IMR-90 (cell line): ENCODE results near the gene FGGY. TPM values are rescaled to one million over a fixed set of nuclear protein-coding genes. Genes with fewer than 3 reads are reported as not detected.

Experiments
- ATAC-seq: fragments of 200-7000 bp; cut with Tn5 transposase; 2 replicates; pipeline ENCODE4 v1.9.1; 2020; ENCODE audit warnings: low read depth, mild to moderate bottlenecking, moderate library complexity
- BruUV-seq: library from RNA; stranded (reverse); fragments of 400-500 nt; replicated peaks from 2 replicates; lab custom pipeline; 2021; lab: Mats Ljungman, UMichigan
- CTCF ChIA-PET: fragments of 300-600 bp; formaldehyde crosslinking; extraction: SDS; loops from one replicate; lab custom pipeline; 2021; ENCODE audit warnings: antibody characterized with exemption; lab: Yijun Ruan, JAX
- POLR2A ChIA-PET: fragments of 300-600 bp; sonication (Branson Sonifier 250); formaldehyde crosslinking; loops from one replicate; lab custom pipeline; 2022; ENCODE audit warnings: antibody characterized with exemption; ENCODE audit not compliant: unreplicated experiment; lab: Charles Lee
- DNase-seq: peaks from one replicate; pipeline ENCODE4 v3.0.0; 2013
- H2AFZ ChIP-seq: replicated peaks from 2 replicates; pipeline ENCODE3; 2013; ENCODE audit warnings: low read length, mild to moderate bottlenecking; ENCODE audit not compliant: poor library complexity
- H2AK5ac ChIP-seq: 2 replicates; pipeline ENCODE4 v1.6.1; 2013; ENCODE audit warnings: low read depth, low read length, inconsistent platforms
- H2AK9ac ChIP-seq: replicated peaks from 2 replicates; pipeline ENCODE3; 2013; ENCODE audit warnings: mild to moderate bottlenecking, low read depth, low read length, moderate library complexity; ENCODE audit not compliant: poor library complexity
- H2BK120ac ChIP-seq: 2 replicates; pipeline ENCODE4 v1.6.1; 2013; ENCODE audit warnings: low read depth, low read length, inconsistent platforms
- H2BK15ac ChIP-seq: 3 replicates; pipeline ENCODE4 v1.6.1; 2013; ENCODE audit warnings: low read depth, low read length, inconsistent platforms
- H2BK20ac ChIP-seq: 2 replicates; pipeline ENCODE4 v1.6.1; 2013; ENCODE audit warnings: low read depth, mild to moderate bottlenecking, inconsistent platforms, low read length, moderate library complexity
- H2BK5ac ChIP-seq: 2 replicates; pipeline ENCODE4 v1.6.1; 2013; ENCODE audit warnings: mild to moderate bottlenecking, low read depth, low read length, inconsistent platforms; ENCODE audit not compliant: poor library complexity, severe bottlenecking
- H3K14ac ChIP-seq: replicated peaks from 2 replicates; pipeline ENCODE4 v1.6.1; 2013; ENCODE audit warnings: low read depth, low read length, inconsistent platforms
- H3K18ac ChIP-seq: 2 replicates; pipeline ENCODE4 v1.6.1; 2013; ENCODE audit warnings: low read depth, low read length, control low read depth
- H3K23ac ChIP-seq: 2 replicates; pipeline ENCODE4 v1.6.1; 2013; ENCODE audit warnings: low read depth, low read length, inconsistent platforms
- H3K27ac ChIP-seq: 2 replicates; pipeline ENCODE4 v1.5.1; 2013; ENCODE audit warnings: mild to moderate bottlenecking, control low read depth, low read length; ENCODE audit not compliant: insufficient read depth
- H3K27me3 ChIP-seq: 2 replicates; pipeline ENCODE4 v1.6.1; 2013; ENCODE audit warnings: low read length; ENCODE audit not compliant: control insufficient read depth, insufficient read depth
- H3K36me3 ChIP-seq: 2 replicates; pipeline ENCODE4 v1.6.1; 2013; ENCODE audit warnings: low read length, mixed read lengths; ENCODE audit not compliant: control insufficient read depth, insufficient read depth
- H3K4ac ChIP-seq: 2 replicates; pipeline ENCODE4 v1.6.1; 2013; ENCODE audit warnings: low read depth, low read length, inconsistent platforms
- H3K4me1 ChIP-seq: 2 replicates; pipeline ENCODE4 v1.6.1; 2013; ENCODE audit warnings: low read length, mixed read lengths; ENCODE audit not compliant: control insufficient read depth, insufficient read depth
- H3K4me2 ChIP-seq: 2 replicates; pipeline ENCODE4 v1.6.1; 2013; ENCODE audit warnings: low read depth, mild to moderate bottlenecking, control low read depth, low read length, moderate library complexity
- H3K4me3 ChIP-seq: 2 replicates; pipeline ENCODE4 v1.5.1; 2013; ENCODE audit warnings: low read depth, mild to moderate bottlenecking, control low read depth, low read length, moderate library complexity; ENCODE audit not compliant: insufficient read depth
- H3K56ac ChIP-seq: 2 replicates; pipeline ENCODE4 v1.6.1; 2013; ENCODE audit warnings: low read length, inconsistent platforms; ENCODE audit not compliant: insufficient read depth; ENCODE audit errors: extremely low read depth
- H3K79me1 ChIP-seq, 2 experiments: 2 replicates each; pipeline ENCODE4 v1.6.1; 2013; ENCODE audit warnings: low read length in 2 of 2, inconsistent platforms in 1 of 2, low read depth in 1 of 2
- H3K9ac ChIP-seq: 2 replicates; pipeline ENCODE4 v1.6.1; 2013; ENCODE audit warnings: low read depth, low read length, control low read depth
- H3K9me1 ChIP-seq: 2 replicates; pipeline ENCODE4 v1.6.1; 2013; ENCODE audit warnings: low read length, inconsistent platforms; ENCODE audit not compliant: insufficient read depth
- H3K9me3 ChIP-seq: 2 replicates; pipeline ENCODE4 v1.6.1; 2013; ENCODE audit warnings: low read length; ENCODE audit not compliant: control insufficient read depth, insufficient read depth
- H4K20me1 ChIP-seq: 2 replicates; pipeline ENCODE4 v1.6.1; 2013; ENCODE audit warnings: low read length, inconsistent platforms; ENCODE audit not compliant: insufficient read depth
- H4K5ac ChIP-seq: 2 replicates; pipeline ENCODE4 v1.6.1; 2013; ENCODE audit warnings: mild to moderate bottlenecking, low read depth, low read length, control low read depth
- H4K8ac ChIP-seq, 2 experiments: 2 replicates each; pipeline ENCODE4 v1.6.1; 2013; ENCODE audit warnings: low read depth in 2 of 2, low read length in 2 of 2, control low read depth in 1 of 2, inconsistent platforms in 1 of 2
- H4K91ac ChIP-seq: 2 replicates; pipeline ENCODE4 v1.6.1; 2013; ENCODE audit warnings: low read depth, low read length, inconsistent platforms; ENCODE audit not compliant: insufficient read depth
- BHLHE40 ChIP-seq: fragments of 150-350 bp; IDR thresholded peaks from 2 replicates; pipeline ENCODE4 v1.6.1; 2016; ENCODE audit warnings: mild to moderate bottlenecking, low read depth, low read length
- CHD1 ChIP-seq: IDR thresholded peaks from 2 replicates; pipeline ENCODE4 v1.6.1; 2012; ENCODE audit warnings: low read depth, low read length, improper control_type of control experiment
- MXI1 ChIP-seq: IDR thresholded peaks from 2 replicates; pipeline ENCODE4 v1.6.1; 2012; ENCODE audit warnings: low read depth, mild to moderate bottlenecking, low read length, moderate library complexity, borderline replicate concordance
- RAD21 ChIP-seq: IDR thresholded peaks from 2 replicates; pipeline ENCODE4 v1.6.1; 2012; ENCODE audit warnings: low read length, improper control_type of control experiment
- WGBS, 2 experiments: methylation state at CpG; one replicate each; pipeline versions ENCODE4 v1.1.5 to v1.1.7; 2013; ENCODE audit warnings: missing lambda C conversion rate in 2 of 2; ENCODE audit not compliant: insufficient read length in 1 of 2; ENCODE audit errors: extremely low coverage in 2 of 2; 5-methylcytosine and 5-hydroxymethylcytosine counted together
- dilution Hi-C: fragments of 300-500 bp; cut with HindIII; formaldehyde crosslinking; loops from one replicate; pipeline ENCODE4 v1.14.3; 2018; ENCODE audit warnings: low sequenced_read_pairs; ENCODE audit not compliant: unreplicated experiment
- in situ Hi-C: fragments of 300-500 bp; cut with MboI; formaldehyde crosslinking; loops from 3 replicates; pipeline ENCODE4 v1.14.3; 2019; ENCODE audit warnings: low sequenced_read_pairs, inconsistent platforms, mixed read lengths
- intact Hi-C: fragments of 100-400 bp; cut with micrococcal nuclease; formaldehyde crosslinking; loops from 2 replicates; pipeline ENCODE4 v1.10.0; 2022
- polyA plus RNA-seq, 3 experiments: library from polyadenylated mRNA; depleted of rRNA; stranded (reverse); fragments of >200 nt; gene quantifications; 2 replicates each; pipeline ENCODE4 v1.2.3, GENCODE V29; 2012; ENCODE audit warnings: low replicate concordance in 1 of 3
- total RNA-seq: library from RNA; depleted of rRNA; stranded (reverse); fragments of >200 nt; gene quantifications from 2 replicates; pipeline ENCODE4 v1.2.3, GENCODE V29; 2012

The FGGY gene
- total and polyA plus RNA-seq, 2 of the 4 experiments (the other 2 are of a cell fraction) = 5.6 to 14.0 TPM

DNA sequence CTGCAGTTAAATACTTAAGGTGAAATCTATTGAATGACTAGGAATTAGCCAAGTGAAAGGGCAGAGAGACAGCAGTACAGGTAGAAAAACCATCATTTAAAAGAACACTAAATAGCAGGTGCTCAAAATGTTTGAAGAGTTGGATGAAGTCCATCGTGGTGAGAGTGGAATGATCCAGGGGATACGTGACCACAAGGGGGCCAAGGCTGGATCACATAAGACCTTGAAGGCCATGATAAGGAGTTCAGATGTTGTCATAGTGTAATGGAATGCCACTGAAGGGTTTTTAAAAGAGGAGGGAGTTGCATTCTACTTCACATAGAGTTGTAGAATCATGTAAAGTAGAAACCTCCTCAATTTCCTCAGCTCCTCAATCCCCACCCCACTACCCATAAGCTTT, 483.1 kb downstream of the FGGY start:
- H2BK15ac ChIP-seq = no peak overlapping the region
- ChIA-PET POLR2A (interaction anchor here (0.6 kb wide), 1 partner anchor 379 kb away, joined by 5 read pairs; no protein-coding TSS in a partner anchor), CTCF (interaction anchor here (0.6 to 1.1 kb wide), 4 partner anchors 13 to 1039 kb away, joined by 4 to 5 read pairs (median 4); no protein-coding TSS in a partner anchor)
- H3K9me1 ChIP-seq = peaks cover 11% of the 10 kb centered on the region
- no peak overlapping the region for H3K4ac ChIP-seq
- H3K36me3 ChIP-seq = no peaks in the 10 kb centered on the region
- peaks cover 11% of the 10 kb centered on the region for H3K4me1 ChIP-seq
- no peak overlapping the region for H2AK9ac ChIP-seq
- ATAC-seq = no peak
- H4K91ac ChIP-seq = no peak overlapping the region
- H2BK20ac ChIP-seq = no peak overlapping the region
- no peaks in the 10 kb centered on the region for H3K27me3 ChIP-seq
- H4K8ac ChIP-seq = no peak overlapping the region
- no CpG with 5 or more reads among the region's 2 CpGs for WGBS, 2 experiments
- BruUV-seq = no TSS peak
- no peak overlapping the region for H3K9ac ChIP-seq
- H3K27ac ChIP-seq = no peak overlapping the region
- no peak overlapping the region for H3K14ac ChIP-seq
- no peak overlapping the region for H3K4me3 ChIP-seq
- intact Hi-C loops (loop anchor here (5.0 kb wide), 1 partner anchor 167 kb away; no protein-coding TSS in a partner anchor), dilution Hi-C loops (no loop called here), in situ Hi-C loops (no loop called here)
- H4K20me1 ChIP-seq = no peaks in the 10 kb centered on the region
- H3K79me1 ChIP-seq = no peaks in the 10 kb centered on the region
- DNase-seq = no peak
- H2AK5ac ChIP-seq = no peak overlapping the region
- H2BK120ac ChIP-seq = no peak overlapping the region
- no peak overlapping the region for H3K56ac ChIP-seq
- no peak overlapping the region for H2AFZ ChIP-seq
- no peak overlapping the region for H3K23ac ChIP-seq
- TF ChIP-seq MXI1 = no peak
- no peak for TF ChIP-seq CHD1
- TF ChIP-seq BHLHE40 = no peak
- no peak for TF ChIP-seq RAD21
- no peak overlapping the region for H4K5ac ChIP-seq
- H3K9me3 ChIP-seq = no peaks in the 10 kb centered on the region
- H3K18ac ChIP-seq = no peak overlapping the region
- no peak overlapping the region for H3K4me2 ChIP-seq
- no peak overlapping the region for H2BK5ac ChIP-seq
